WTC11 (cell line): ENCODE data around the gene FSTL3. TPM values are rescaled to one million over a fixed set of nuclear protein-coding genes. Genes with fewer than 3 reads are reported as not detected.

Experiments used
- ATAC-seq: fragments of 200-7000 bp; cut with Tn5 transposase; 2 replicates; pipeline ENCODE4 v1.10.0; 2021; ENCODE audit warnings: mild to moderate bottlenecking, moderate library complexity
- CTCF ChIA-PET: fragments of 300-600 bp; sonication (Branson Sonifier 250); formaldehyde crosslinking; loops from one replicate; lab custom pipeline; 2021; ENCODE audit warnings: antibody characterized with exemption; lab: Charles Lee
- POLR2A ChIA-PET: fragments of 350-600 bp; sonication (Branson Sonifier 250); formaldehyde crosslinking; loops from one replicate; lab custom pipeline; 2021; ENCODE audit warnings: antibody characterized with exemption; lab: Charles Lee
- DNase-seq: peaks from one replicate; pipeline ENCODE4 v3.0.0; 2021; ENCODE audit warnings: low spot score
- H3K27ac Mint-ChIP-seq: 2 replicates; pipeline ENCODE4 v1.8.0; 2021; ENCODE audit warnings: mixed read lengths
- H3K27me3 Mint-ChIP-seq: 2 replicates; pipeline ENCODE4 v1.8.0; 2021; ENCODE audit warnings: low read depth, mild to moderate bottlenecking, moderate library complexity, mixed read lengths
- H3K36me3 Mint-ChIP-seq: 2 replicates; pipeline ENCODE4 v1.8.0; 2021; ENCODE audit warnings: mixed read lengths
- H3K4me1 Mint-ChIP-seq: 2 replicates; pipeline ENCODE4 v1.8.0; 2022; ENCODE audit warnings: mixed read lengths
- H3K4me3 Mint-ChIP-seq: 2 replicates; pipeline ENCODE4 v1.8.0; 2021; ENCODE audit warnings: mild to moderate bottlenecking, moderate library complexity, mixed read lengths
- H3K9me3 Mint-ChIP-seq: 2 replicates; pipeline ENCODE4 v1.8.0; 2021; ENCODE audit warnings: mixed read lengths
- AR ChIP-seq: fragments of 250-450 bp; sonication (Bioruptor Pico); IDR thresholded peaks from 2 replicates; pipeline ENCODE4 v1.9.0; 2021; ENCODE audit warnings: mild to moderate bottlenecking
- ARID4B ChIP-seq: sonication (generic); formaldehyde crosslinking; IDR thresholded peaks from 2 replicates; pipeline ENCODE4 v1.8.0; 2023; ENCODE audit warnings: missing genetic modification reagents, mild to moderate bottlenecking, borderline replicate concordance
- CDX4 ChIP-seq: fragments of 250-450 bp; sonication (Bioruptor Pico); IDR thresholded peaks from 2 replicates; pipeline ENCODE4 v1.9.0; 2021; ENCODE audit warnings: moderate library complexity, mild to moderate bottlenecking, inconsistent platforms, borderline replicate concordance
- EMX1 ChIP-seq: fragments of 250-450 bp; sonication (Bioruptor Pico); IDR thresholded peaks from 2 replicates; pipeline ENCODE4 v1.8.0; 2021; ENCODE audit warnings: mild to moderate bottlenecking
- FOXK1 ChIP-seq: sonication (generic); formaldehyde crosslinking; IDR thresholded peaks from 2 replicates; pipeline ENCODE4 v1.8.0; 2022; ENCODE audit warnings: mild to moderate bottlenecking, moderate library complexity, missing genetic modification reagents
- FOXP1 ChIP-seq: sonication (generic); formaldehyde crosslinking; IDR thresholded peaks from 2 replicates; pipeline ENCODE4 v1.8.0; 2022; ENCODE audit warnings: missing genetic modification reagents, mild to moderate bottlenecking, moderate library complexity, borderline replicate concordance
- GTF2I ChIP-seq: fragments of 250-450 bp; sonication (Bioruptor Pico); conservative IDR thresholded peaks from 2 replicates; pipeline ENCODE4 v1.4.0; 2021; ENCODE audit warnings: mild to moderate bottlenecking
- MLX ChIP-seq: sonication (generic); formaldehyde crosslinking; IDR thresholded peaks from 2 replicates; pipeline ENCODE4 v1.8.1; 2023; ENCODE audit warnings: mild to moderate bottlenecking, missing genetic modification reagents, moderate library complexity
- NFE2L1 ChIP-seq: sonication (generic); formaldehyde crosslinking; IDR thresholded peaks from 2 replicates; pipeline ENCODE4 v1.8.1; 2023; ENCODE audit warnings: missing genetic modification reagents
- NFYB ChIP-seq: sonication (generic); formaldehyde crosslinking; conservative IDR thresholded peaks from 2 replicates; pipeline ENCODE4 v1.8.0; 2022; ENCODE audit warnings: low read depth, missing genetic modification reagents
- RELA ChIP-seq: sonication (generic); formaldehyde crosslinking; IDR thresholded peaks from 2 replicates; pipeline ENCODE4 v1.8.1; 2022; ENCODE audit warnings: missing genetic modification reagents, mild to moderate bottlenecking, borderline replicate concordance
- SMAD3 ChIP-seq: sonication (generic); formaldehyde crosslinking; IDR thresholded peaks from 2 replicates; pipeline ENCODE4 v1.8.0; 2022; ENCODE audit warnings: missing genetic modification reagents, mild to moderate bottlenecking, borderline replicate concordance
- TP53 ChIP-seq: sonication (generic); formaldehyde crosslinking; IDR thresholded peaks from 2 replicates; pipeline ENCODE4 v1.8.1; 2023; ENCODE audit warnings: mild to moderate bottlenecking, missing genetic modification reagents
- ZNF281 ChIP-seq: sonication (generic); formaldehyde crosslinking; IDR thresholded peaks from 2 replicates; pipeline ENCODE4 v1.8.0; 2023; ENCODE audit warnings: mild to moderate bottlenecking, missing genetic modification reagents
- ZNF317 ChIP-seq: sonication (generic); formaldehyde crosslinking; IDR thresholded peaks from 2 replicates; pipeline ENCODE4 v1.8.1; 2023; ENCODE audit warnings: low read depth, mild to moderate bottlenecking, moderate library complexity, missing genetic modification reagents, borderline replicate concordance
- ZNF396 ChIP-seq: fragments of 250-450 bp; sonication (Bioruptor Pico); IDR thresholded peaks from 2 replicates; pipeline ENCODE4 v1.8.0; 2021; ENCODE audit warnings: mild to moderate bottlenecking, moderate library complexity, borderline replicate concordance
- ZNF416 ChIP-seq: fragments of 250-450 bp; sonication (Bioruptor Pico); IDR thresholded peaks from 2 replicates; pipeline ENCODE4 v1.9.0; 2021; ENCODE audit warnings: mild to moderate bottlenecking, inconsistent platforms
- total RNA-seq: library from RNA; stranded (reverse); gene quantifications from 3 replicates; pipeline ENCODE4 v1.2.3, GENCODE V29; 2021

FSTL3 gene
- total RNA-seq, 1 experiment from 2014 or later, result 8.7 TPM

GRCh38 chr19:634975-635652 lies 41.1 kb upstream of the FSTL3 start (continued):
- TF ChIP-seq ARID4B (CRISPR knock-in tag) (no peak), NFYB (no peak), MLX (CRISPR knock-in tag) (no peak), AR (CRISPR knock-in tag) (no peak)

GRCh38 chr19:638906-639252 lies 37.3 kb upstream of the FSTL3 start:
- ATAC-seq, result no peak
- POLR2A ChIA-PET, result no interaction called here
- TF ChIP-seq SMAD3 (no peak), EMX1 (no peak), GTF2I (CRISPR knock-in tag) (no peak), NFE2L1 (CRISPR knock-in tag) (no peak), ZNF317 (CRISPR knock-in tag) (no peak), TP53 (CRISPR knock-in tag) (no peak), ZNF281 (CRISPR knock-in tag) (no peak), ZNF416 (CRISPR knock-in tag) (no peak), CDX4 (no peak), FOXP1 (CRISPR knock-in tag) (no peak), ZNF396 (CRISPR knock-in tag) (no peak), FOXK1 (CRISPR knock-in tag) (no peak), RELA (CRISPR knock-in tag) (no peak)
- TF ChIP-seq, all 79 proteins: peak for 0
- Mint-ChIP-seq H3K36me3 (no peaks in the 10 kb centered on the region), H3K27me3 (peaks cover 26% of the 10 kb centered on the region), H3K4me1 (peaks cover 8% of the 10 kb centered on the region), H3K27ac (no peak overlapping the region), H3K9me3 (peaks cover 4% of the 10 kb centered on the region; the same call in 1 of the 2 replicates), H3K4me3 (peak overlapping the region; percentile 76)
- CTCF ChIA-PET, result no interaction called here
- no peak for DNase-seq
